ENCODE results near the gene XAB2. TPM values are rescaled to one million over a fixed set of nuclear protein-coding genes. Genes with fewer than 3 reads are reported as not detected.

The XAB2 gene
- total and polyA plus RNA-seq, 4 experiments from 2014 or later, result 5.4 to 77.2 (median 42.6) TPM

GRCh38 chr19:7623725-7624603 is 5.4 kb downstream of the XAB2 start:
- peaks cover 6 to 19% (median 17%) of the 10 kb centered on the region in 4 donors for H3K4me1 Mint-ChIP-seq
- H3K36me3 Mint-ChIP-seq, result peaks cover 20 to 45% of the 10 kb centered on the region in 2 donors
- POLR2A ChIA-PET (ENCODE audit: partially characterized antibody), result interaction anchor here (0.6 to 1.6 kb wide), 3 partner anchors 9 to 101 kb away, joined by 3 to 4 read pairs (median 3); partner anchors contain the start of genes MCOLN1 and PCP2
- no peak overlapping the region for H3K4me3 Mint-ChIP-seq
- DNase-seq, result peak in 1 of 5 donors; percentile 33
- H3K9me3 Mint-ChIP-seq, result peaks cover 0 to 6% (median 0%) of the 10 kb centered on the region in 8 donors
- Histone ChIP-seq H3K4me1 (ENCODE audit: insufficient read depth, low read length) (peaks cover 19% of the 10 kb centered on the region), H3K27ac (ENCODE audit: low read depth, low read length) (no peak overlapping the region), H3K4me3 (ENCODE audit: low read length in 2 of 2) (no peak overlapping the region), H3K9me3 (ENCODE audit: control insufficient read depth in 1 of 2, low read length in 2 of 2) (no peaks in the 10 kb centered on the region), H3K36me3 (ENCODE audit: insufficient read depth, low read length) (peaks cover 51% of the 10 kb centered on the region), H3K27me3 (ENCODE audit: insufficient read depth, low read length) (no peaks in the 10 kb centered on the region)
- intact Hi-C loops (cut with micrococcal nuclease), result no loop called here
- CTCF ChIA-PET (ENCODE audit: partially characterized antibody), result no interaction called here
- H3K27ac Mint-ChIP-seq, result peak overlapping the region in 1 of 7 donors; percentile 46
- H3K27me3 Mint-ChIP-seq, result no peaks in the 10 kb centered on the region

GRCh38 chr19:7622933-7623685 is 6.2 kb downstream of the XAB2 start:
- Histone ChIP-seq H3K4me3 (ENCODE audit: low read length in 2 of 2) (no peak overlapping the region), H3K27ac (ENCODE audit: low read depth, low read length) (no peak overlapping the region), H3K27me3 (ENCODE audit: insufficient read depth, low read length) (no peaks in the 10 kb centered on the region), H3K4me1 (ENCODE audit: insufficient read depth, low read length) (peaks cover 10% of the 10 kb centered on the region), H3K9me3 (ENCODE audit: control insufficient read depth in 1 of 2, low read length in 2 of 2) (no peaks in the 10 kb centered on the region), H3K36me3 (ENCODE audit: insufficient read depth, low read length) (peaks cover 51% of the 10 kb centered on the region)
- intact Hi-C loops (cut with micrococcal nuclease), result no loop called here
- CTCF ChIA-PET (ENCODE audit: partially characterized antibody), result no interaction called here
- peaks cover 6 to 10% (median 9%) of the 10 kb centered on the region in 4 donors for H3K4me1 Mint-ChIP-seq
- peak in 1 of 5 donors; percentile 31 for DNase-seq
- H3K4me3 Mint-ChIP-seq, result no peak overlapping the region
- no peaks in the 10 kb centered on the region for H3K27me3 Mint-ChIP-seq
- peaks cover 28 to 48% of the 10 kb centered on the region in 2 donors for H3K36me3 Mint-ChIP-seq
- peaks cover 0 to 8% (median 0%) of the 10 kb centered on the region in 8 donors for H3K9me3 Mint-ChIP-seq
- POLR2A ChIA-PET (ENCODE audit: partially characterized antibody), result interaction anchor here (1.6 kb wide), 1 partner anchor 10 kb away, joined by 4 read pairs; the partner anchor contains the start of gene PCP2
- peak overlapping the region in 2 of 7 donors; percentile 21 to 38 for H3K27ac Mint-ChIP-seq

- no peaks in the 10 kb centered on the region for H3K27me3 ChIP-seq (ENCODE audit: insufficient read depth, low read length)
- Mint-ChIP-seq H3K4me3 (no peak overlapping the region), H3K4me1 (peaks cover 0 to 4% (median 2%) of the 10 kb centered on the region in 4 donors), H3K36me3 (peaks cover 30 to 47% of the 10 kb centered on the region in 2 donors), H3K27ac (no peak overlapping the region), H3K27me3 (no peaks in the 10 kb centered on the region), H3K9me3 (peaks cover 0 to 6% (median 0%) of the 10 kb centered on the region in 8 donors)
- no peak overlapping the region for H3K4me3 ChIP-seq (ENCODE audit: low read length in 2 of 2)
- H3K27ac ChIP-seq (ENCODE audit: low read depth, low read length), result no peak overlapping the region
- intact Hi-C loops (cut with micrococcal nuclease), result no loop called here
- no peaks in the 10 kb centered on the region for H3K4me1 ChIP-seq (ENCODE audit: insufficient read depth, low read length)
- POLR2A ChIA-PET (ENCODE audit: partially characterized antibody), result interaction anchor here (0.6 to 2.7 kb wide), 2 partner anchors 9 to 426 kb away, joined by 3 to 8 read pairs; partner anchors contain the start of genes PET100 and XAB2
- H3K36me3 ChIP-seq (ENCODE audit: insufficient read depth, low read length), result peaks cover 37% of the 10 kb centered on the region
- CTCF ChIA-PET (ENCODE audit: partially characterized antibody), result no interaction called here
- H3K9me3 ChIP-seq (ENCODE audit: control insufficient read depth in 1 of 2, low read length in 2 of 2), result no peaks in the 10 kb centered on the region
- DNase-seq, result peak in 1 of 5 donors; percentile 35
Observed at GRCh38 chr19:7620442-7621412, 8.6 kb downstream of the XAB2 start.

- POLR2A ChIA-PET (ENCODE audit: partially characterized antibody), result interaction anchor here (0.6 to 2.7 kb wide), 2 partner anchors 10 to 425 kb away, joined by 3 to 8 read pairs; partner anchors contain the start of genes PET100 and XAB2
- H3K4me3 ChIP-seq (ENCODE audit: low read length in 2 of 2), result no peak overlapping the region
- H3K27ac ChIP-seq (ENCODE audit: low read depth, low read length), result no peak overlapping the region
- CTCF ChIA-PET (ENCODE audit: partially characterized antibody), result no interaction called here
- peak overlapping the region in 1 of 7 donors; percentile 12 for H3K27ac Mint-ChIP-seq
- no peaks in the 10 kb centered on the region for H3K27me3 Mint-ChIP-seq
- H3K9me3 Mint-ChIP-seq, result peaks cover 0 to 6% (median 0%) of the 10 kb centered on the region in 8 donors
- no peak overlapping the region for H3K4me3 Mint-ChIP-seq
- H3K36me3 ChIP-seq (ENCODE audit: insufficient read depth, low read length), result peaks cover 31% of the 10 kb centered on the region
- H3K27me3 ChIP-seq (ENCODE audit: insufficient read depth, low read length), result no peaks in the 10 kb centered on the region
- DNase-seq, result no peak
- intact Hi-C loops (cut with micrococcal nuclease), result no loop called here
- no peaks in the 10 kb centered on the region for H3K9me3 ChIP-seq (ENCODE audit: control insufficient read depth in 1 of 2, low read length in 2 of 2)
- H3K4me1 Mint-ChIP-seq, result peaks cover 0 to 4% (median 2%) of the 10 kb centered on the region in 4 donors
- peaks cover 30 to 47% of the 10 kb centered on the region in 2 donors for H3K36me3 Mint-ChIP-seq
- no peaks in the 10 kb centered on the region for H3K4me1 ChIP-seq (ENCODE audit: insufficient read depth, low read length)
Observed at GRCh38 chr19:7619671-7620441, 9.5 kb downstream of the XAB2 start.

- no peak overlapping the region for H3K4me3 Mint-ChIP-seq
- peaks cover 0 to 6% (median 0%) of the 10 kb centered on the region in 8 donors for H3K9me3 Mint-ChIP-seq
- Histone ChIP-seq H3K27ac (ENCODE audit: low read depth, low read length) (no peak overlapping the region), H3K4me3 (ENCODE audit: low read length in 2 of 2) (no peak overlapping the region), H3K36me3 (ENCODE audit: insufficient read depth, low read length) (peaks cover 31% of the 10 kb centered on the region), H3K4me1 (ENCODE audit: insufficient read depth, low read length) (no peaks in the 10 kb centered on the region), H3K9me3 (ENCODE audit: control insufficient read depth in 1 of 2, low read length in 2 of 2) (no peaks in the 10 kb centered on the region), H3K27me3 (ENCODE audit: insufficient read depth, low read length) (no peaks in the 10 kb centered on the region)
- ChIA-PET POLR2A (ENCODE audit: partially characterized antibody) (interaction anchor here (1.2 to 2.7 kb wide), 2 partner anchors 10 to 11 kb away, joined by 6 to 8 read pairs; partner anchors contain the start of genes PET100 and XAB2), CTCF (ENCODE audit: partially characterized antibody) (no interaction called here)
- H3K36me3 Mint-ChIP-seq, result peaks cover 30 to 45% of the 10 kb centered on the region in 2 donors
- intact Hi-C loops (cut with micrococcal nuclease), result no loop called here
- peak overlapping the region in 1 of 7 donors; percentile 24 for H3K27ac Mint-ChIP-seq
- peaks cover 0 to 4% (median 2%) of the 10 kb centered on the region in 4 donors for H3K4me1 Mint-ChIP-seq
- H3K27me3 Mint-ChIP-seq, result no peaks in the 10 kb centered on the region
- DNase-seq, result peak in 1 of 5 donors; percentile 37
Observed at GRCh38 chr19:7618771-7619510, 10.4 kb downstream of the XAB2 start.

All from CD4-positive, alpha-beta memory T cell (primary cell).